Naive thymus-derived CD4-positive, alpha-beta T cell (primary cell): ENCODE data around the gene SPANXB1. TPM values are rescaled to one million over a fixed set of nuclear protein-coding genes. Genes with fewer than 3 reads are reported as not detected.
"Not testable (repeated sequence)": the region's sequence is repeated elsewhere in the genome, so short reads cannot be mapped to it uniquely, and the experiment has no call there.

Experiments used
- ATAC-seq: fragments of 150-1000 bp; cut with Tn5 transposase; 2 replicates; pipeline ENCODE4 v1.10.0; 2021; ENCODE audit warnings: mild to moderate bottlenecking, moderate library complexity
- CTCF ChIA-PET: fragments of 350-600 bp; sonication (Branson Sonifier 250); formaldehyde crosslinking; loops from one replicate; lab custom pipeline; 2021; ENCODE audit warnings: antibody characterized with exemption; lab: Charles Lee
- POLR2A ChIA-PET: fragments of 350-600 bp; sonication (Branson Sonifier 250); formaldehyde crosslinking; loops from one replicate; lab custom pipeline; 2021; ENCODE audit warnings: antibody characterized with exemption, inconsistent platforms; lab: Charles Lee
- DNase-seq, 9 donors: peaks; one replicate each; pipeline versions ENCODE4 v3.0.0 to v3.0.0-alpha.2; 2020 to 2022; ENCODE audit warnings: mixed read lengths in 1 of 9
- H3K27ac ChIP-seq: one replicate; pipeline ENCODE4 v1.7.0; 2013; ENCODE audit warnings: mild to moderate bottlenecking, low read depth, low read length, moderate library complexity
- H3K27me3 ChIP-seq, 2 donors: one replicate each; pipeline ENCODE4 v1.7.0; 2013; ENCODE audit warnings: low read length in 2 of 2, mild to moderate bottlenecking in 2 of 2, moderate library complexity in 2 of 2; ENCODE audit not compliant: control insufficient read depth in 2 of 2, insufficient read depth in 2 of 2
- H3K36me3 ChIP-seq, 3 experiments: 1 replicate in 2 of 3; 2 replicates in 1 of 3; pipeline ENCODE4 v1.7.0; 2013; ENCODE audit warnings: low read length in 3 of 3, mild to moderate bottlenecking in 3 of 3, moderate library complexity in 1 of 3; ENCODE audit not compliant: insufficient read depth in 3 of 3, control insufficient read depth in 2 of 3
- H3K4me1 ChIP-seq, 2 donors: one replicate each; pipeline ENCODE4 v1.7.0; 2013; ENCODE audit warnings: low read length in 2 of 2, mild to moderate bottlenecking in 2 of 2, moderate library complexity in 1 of 2; ENCODE audit not compliant: control insufficient read depth in 2 of 2, insufficient read depth in 2 of 2
- H3K4me3 ChIP-seq: 2 replicates; pipeline ENCODE4 v1.7.0; 2013; ENCODE audit warnings: mild to moderate bottlenecking, low read length
- H3K9me3 ChIP-seq, 3 experiments: 1 replicate in 2 of 3; 2 replicates in 1 of 3; pipeline ENCODE4 v1.7.0; 2013; ENCODE audit warnings: low read length in 3 of 3; ENCODE audit not compliant: control insufficient read depth in 2 of 3
- H3K27ac Mint-ChIP-seq, 9 donors: one replicate each; pipeline ENCODE4 v1.8.0; 2020 to 2022; ENCODE audit warnings: mixed read lengths in 9 of 9, mild to moderate bottlenecking in 8 of 9, moderate library complexity in 5 of 9, inconsistent platforms in 2 of 9
- H3K27me3 Mint-ChIP-seq, 5 donors: one replicate each; pipeline ENCODE4 v1.8.0; 2021 to 2022; ENCODE audit warnings: mixed read lengths in 5 of 5, mild to moderate bottlenecking in 1 of 5
- H3K36me3 Mint-ChIP-seq, 5 donors: one replicate each; pipeline ENCODE4 v1.8.0; 2020 to 2022; ENCODE audit warnings: mixed read lengths in 5 of 5, mild to moderate bottlenecking in 3 of 5, inconsistent platforms in 1 of 5
- H3K4me1 Mint-ChIP-seq, 7 donors: one replicate each; pipeline ENCODE4 v1.8.0; 2020 to 2022; ENCODE audit warnings: mixed read lengths in 7 of 7, mild to moderate bottlenecking in 3 of 7, inconsistent platforms in 1 of 7
- H3K4me3 Mint-ChIP-seq, 10 donors: one replicate each; pipeline ENCODE4 v1.8.0; 2020 to 2022; ENCODE audit warnings: mild to moderate bottlenecking in 10 of 10, mixed read lengths in 10 of 10, moderate library complexity in 6 of 10, inconsistent platforms in 2 of 10
- H3K9me3 Mint-ChIP-seq, 11 donors: one replicate each; pipeline ENCODE4 v1.8.0; 2020 to 2022; ENCODE audit warnings: mixed read lengths in 11 of 11, mild to moderate bottlenecking in 4 of 11, inconsistent platforms in 1 of 11, moderate library complexity in 1 of 11
- intact Hi-C, 2 donors: fragments of 100-400 bp; cut with micrococcal nuclease; formaldehyde crosslinking; loops; one replicate each; pipeline ENCODE4 v1.15.1; 2023
- polyA plus RNA-seq, 2 donors: library from polyadenylated mRNA; unstranded; fragments of 300-500 nt; fragmentation: Illumina TruSeq; gene quantifications; one replicate each; pipeline ENCODE4 v1.2.3, GENCODE V29; 2021
- total RNA-seq, 6 experiments: library from RNA in 5 of 6; stranded (reverse) in 5 of 6; gene quantifications; 1 replicate in 5 of 6; 2 replicates in 1 of 6; pipeline ENCODE4 v1.2.3 and lab custom pipeline; 2021 to 2026

SPANXB1 gene
- total and polyA plus RNA-seq, 7 experiments from 2014 or later: not detected

- DNase-seq, CTCF ChIA-PET, H3K4me3 Mint-ChIP-seq, intact Hi-C loops, H3K27ac ChIP-seq, H3K27me3 ChIP-seq, ATAC-seq, H3K36me3 Mint-ChIP-seq, H3K4me1 ChIP-seq, H3K4me3 ChIP-seq, POLR2A ChIA-PET, H3K9me3 ChIP-seq, H3K27ac Mint-ChIP-seq, H3K27me3 Mint-ChIP-seq, H3K4me1 Mint-ChIP-seq, H3K9me3 Mint-ChIP-seq, H3K36me3 ChIP-seq: not testable (repeated sequence)
These were observed 41.9 kb downstream of the SPANXB1 start for GRCh38 chrX:141044246-141044645.

- ATAC-seq, H3K4me1 ChIP-seq, H3K4me1 Mint-ChIP-seq, H3K27me3 Mint-ChIP-seq, H3K36me3 Mint-ChIP-seq, H3K36me3 ChIP-seq, intact Hi-C loops, DNase-seq, H3K4me3 Mint-ChIP-seq, H3K27me3 ChIP-seq, H3K9me3 ChIP-seq, H3K4me3 ChIP-seq, H3K27ac ChIP-seq, POLR2A ChIA-PET, H3K27ac Mint-ChIP-seq, H3K9me3 Mint-ChIP-seq, CTCF ChIA-PET: not testable (repeated sequence)
These were observed 47.5 kb downstream of the SPANXB1 start for GRCh38 chrX:141049878-141050277.

GRCh38 chrX:141052098-141052497 is 49.7 kb downstream of the SPANXB1 start:
- H3K4me1 Mint-ChIP-seq, H3K9me3 Mint-ChIP-seq, H3K4me3 Mint-ChIP-seq, CTCF ChIA-PET, DNase-seq, H3K4me3 ChIP-seq, ATAC-seq, POLR2A ChIA-PET, H3K36me3 ChIP-seq, H3K36me3 Mint-ChIP-seq, H3K27me3 ChIP-seq, H3K27ac Mint-ChIP-seq, H3K4me1 ChIP-seq, H3K9me3 ChIP-seq, H3K27ac ChIP-seq, H3K27me3 Mint-ChIP-seq, intact Hi-C loops: not testable (repeated sequence)

Other genes starting within 250 kb of the SPANXB1 start
- gene LDOC1, start 174.5 kb downstream of the SPANXB1 start, total RNA-seq: 10 to 100 TPM in 3 of 5 experiments, 1 to 10 TPM in 2; 7.0 to 14.4 (median 11.8) TPM
- 10 to 100 TPM; 14.9 to 31.0 TPM for gene LDOC1, start 174.5 kb downstream of the SPANXB1 start, polyA plus RNA-seq
- gene SPANXC, start 239.9 kb downstream of the SPANXB1 start, total RNA-seq: not detected
- gene SPANXC, start 239.9 kb downstream of the SPANXB1 start, polyA plus RNA-seq: not detected